GM21529 (cell line): Measurements from ENCODE around the gene TMEM256.

Experiments used
- ATAC-seq: cut with Tn5 transposase; IDR thresholded peaks from one replicate; pipeline ENCODE4 v1.9.1; 2021; ENCODE audit not compliant: unreplicated experiment

TMEM256 gene

DNA sequence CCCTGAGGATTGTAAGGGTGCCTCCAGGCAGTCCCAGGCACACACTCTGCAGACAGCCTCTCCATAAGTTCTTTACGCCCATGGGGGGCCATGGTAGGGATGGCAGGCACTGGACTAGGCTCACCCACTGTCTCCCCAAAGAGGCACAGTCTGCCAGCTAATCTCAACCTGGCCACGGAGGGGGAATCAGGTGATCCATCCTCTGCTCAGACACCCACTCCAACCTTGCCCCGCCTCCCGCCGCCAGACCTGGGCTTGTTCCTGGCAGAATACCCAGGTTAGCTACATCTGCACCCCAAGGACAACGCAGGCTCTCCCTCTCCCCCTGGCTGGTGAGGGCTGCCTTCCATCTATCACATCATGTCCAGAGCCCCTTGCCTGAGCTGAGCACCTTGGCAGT is 5.0 kb upstream of the TMEM256 start:
- ATAC-seq = no peak

DNA sequence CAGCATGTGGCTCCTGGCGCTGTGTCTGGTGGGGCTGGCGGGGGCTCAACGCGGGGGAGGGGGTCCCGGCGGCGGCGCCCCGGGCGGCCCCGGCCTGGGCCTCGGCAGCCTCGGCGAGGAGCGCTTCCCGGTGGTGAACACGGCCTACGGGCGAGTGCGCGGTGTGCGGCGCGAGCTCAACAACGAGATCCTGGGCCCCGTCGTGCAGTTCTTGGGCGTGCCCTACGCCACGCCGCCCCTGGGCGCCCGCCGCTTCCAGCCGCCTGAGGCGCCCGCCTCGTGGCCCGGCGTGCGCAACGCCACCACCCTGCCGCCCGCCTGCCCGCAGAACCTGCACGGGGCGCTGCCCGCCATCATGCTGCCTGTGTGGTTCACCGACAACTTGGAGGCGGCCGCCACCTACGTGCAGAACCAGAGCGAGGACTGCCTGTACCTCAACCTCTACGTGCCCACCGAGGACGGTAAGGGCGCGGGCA is 4.4 kb upstream of the TMEM256 start:
- no peak for ATAC-seq

DNA sequence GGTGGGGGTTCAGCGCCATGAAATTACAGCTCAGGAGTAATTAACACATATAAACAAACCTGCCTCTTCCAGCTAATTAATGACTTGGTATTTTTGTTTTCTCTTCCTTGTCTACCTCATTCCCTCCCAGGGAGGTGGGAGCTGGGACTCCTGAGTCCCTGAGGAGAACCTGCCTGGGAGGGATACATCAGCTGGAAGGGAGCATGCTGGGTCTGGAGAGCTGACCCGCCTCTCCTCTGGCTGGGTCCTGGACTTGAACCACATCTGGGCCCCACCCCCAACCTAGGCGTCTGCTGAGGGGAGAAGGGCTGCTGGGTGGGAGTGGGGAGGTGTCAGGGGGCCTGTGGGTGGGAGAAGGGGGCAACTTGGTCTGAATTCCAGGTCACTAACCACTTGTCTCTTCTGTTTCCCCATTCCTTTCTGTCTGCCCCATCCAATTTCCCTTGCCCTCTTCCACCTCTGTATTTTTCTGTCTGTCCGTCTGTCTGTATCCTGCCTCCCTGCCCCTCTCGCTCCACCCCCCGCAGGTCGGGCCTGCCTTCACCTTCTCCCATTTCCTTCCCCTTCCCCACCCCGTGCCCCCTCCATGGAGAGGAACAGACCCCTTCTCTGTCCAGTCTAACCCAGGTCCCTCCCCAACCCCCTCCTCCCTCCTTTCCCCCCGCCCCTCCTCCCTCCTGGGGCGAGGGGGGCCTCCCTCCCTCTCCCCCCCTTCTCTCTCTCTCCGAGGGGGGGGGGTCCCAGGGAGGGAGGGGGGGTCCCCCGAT is 3.8 kb upstream of the TMEM256 start, which contains the start of gene NLGN2:
TSS of gene NLGN2 (plus strand) at position 361 of the 767 bp plus-strand sequence. CDS start 411 bp downstream, outside the sequence.
- ATAC-seq = no peak

DNA sequence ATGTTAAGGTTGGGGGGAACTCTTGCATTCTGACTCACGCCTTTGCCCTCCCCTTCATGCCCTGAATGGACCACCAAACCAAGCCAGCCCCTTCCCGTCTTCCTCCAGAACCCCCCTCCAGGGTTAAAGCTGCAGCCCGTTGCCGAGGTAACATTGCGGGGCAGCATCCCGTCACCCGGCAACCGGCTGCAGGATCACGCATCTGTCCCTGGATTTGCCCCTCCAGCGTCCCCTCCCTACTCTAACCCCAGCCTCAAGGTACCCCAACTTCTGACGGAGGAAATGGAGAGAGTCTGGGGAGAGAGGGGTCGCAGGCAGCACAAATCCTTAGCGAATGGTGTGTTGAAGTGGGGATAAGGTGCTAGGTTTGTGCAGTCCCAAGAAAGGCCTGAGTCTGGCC is 3.2 kb upstream of the TMEM256 start:
- ATAC-seq = no peak

DNA sequence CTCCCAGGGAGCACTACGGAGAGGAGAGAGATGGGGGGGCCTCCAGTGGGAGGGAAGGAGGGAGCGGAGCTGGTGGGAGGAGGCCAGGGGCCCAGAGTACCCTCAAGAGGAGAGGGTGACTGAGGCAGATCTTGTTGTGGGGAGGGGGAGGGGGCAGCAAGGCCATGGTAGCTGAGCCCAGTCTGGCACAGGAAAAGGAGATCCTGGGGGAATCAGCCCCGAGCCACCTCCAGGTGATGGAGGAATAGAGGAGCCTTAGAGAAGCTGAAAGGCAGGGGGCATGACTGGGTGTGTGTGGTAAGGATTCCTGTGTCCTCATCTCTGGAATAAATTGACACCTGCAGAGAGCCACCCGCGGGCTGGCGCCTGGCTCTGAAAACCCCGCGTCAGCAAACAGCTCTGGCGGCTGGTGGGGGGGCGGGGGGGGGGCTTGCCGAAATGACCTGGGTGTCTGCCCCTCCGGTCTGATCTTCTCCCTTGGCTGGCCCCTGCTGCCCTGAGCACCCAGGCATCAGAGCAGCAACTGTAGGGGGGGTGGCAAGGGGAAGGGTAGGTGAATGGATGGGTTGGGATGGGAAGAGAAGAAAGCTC is 2.4 kb upstream of the TMEM256 start:
- ATAC-seq = no peak

DNA sequence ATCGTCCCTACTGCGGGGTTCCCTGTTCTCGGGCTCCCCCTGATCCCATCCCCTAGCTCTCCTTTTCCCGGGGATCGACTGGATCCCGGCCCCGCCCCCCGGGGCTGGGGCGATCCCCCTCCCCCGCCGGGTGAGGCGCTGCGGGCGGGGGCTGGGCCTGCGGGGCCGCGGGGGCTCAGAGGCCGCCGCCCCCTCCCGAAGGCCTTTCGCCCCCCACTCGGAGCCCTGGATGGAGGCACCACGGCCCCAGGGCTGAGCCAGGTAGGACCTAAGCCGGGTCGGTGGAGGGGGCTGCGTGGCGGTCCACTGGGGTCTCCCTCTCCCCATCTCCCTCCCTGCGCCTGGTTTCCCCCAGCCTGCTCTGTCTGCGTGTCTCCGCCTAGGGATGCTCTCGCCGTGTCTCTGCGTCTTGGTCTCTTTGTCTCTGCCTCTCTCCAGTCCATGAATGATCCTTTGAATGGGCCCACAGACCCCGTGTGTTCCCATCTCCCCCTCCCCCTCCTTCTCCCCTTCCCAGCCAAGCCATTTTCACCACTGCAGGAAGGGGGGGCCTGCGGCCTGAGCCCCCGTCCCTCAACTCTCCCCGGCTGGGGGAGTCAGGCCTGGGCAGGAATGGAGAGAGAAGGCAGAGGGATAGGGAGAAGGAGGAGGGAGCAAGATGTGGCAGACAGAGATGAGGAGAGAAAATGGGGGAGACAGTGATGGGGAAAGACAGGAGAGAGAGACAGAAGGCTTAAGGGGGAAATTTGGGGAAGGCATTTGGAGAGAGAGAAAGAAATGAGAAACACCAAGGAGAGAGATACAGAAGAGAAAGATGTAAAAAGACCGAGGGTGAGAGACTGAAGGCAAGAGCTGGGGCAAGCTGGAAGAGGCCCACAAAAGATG is 1.7 kb upstream of the TMEM256 start:
- no peak for ATAC-seq

DNA sequence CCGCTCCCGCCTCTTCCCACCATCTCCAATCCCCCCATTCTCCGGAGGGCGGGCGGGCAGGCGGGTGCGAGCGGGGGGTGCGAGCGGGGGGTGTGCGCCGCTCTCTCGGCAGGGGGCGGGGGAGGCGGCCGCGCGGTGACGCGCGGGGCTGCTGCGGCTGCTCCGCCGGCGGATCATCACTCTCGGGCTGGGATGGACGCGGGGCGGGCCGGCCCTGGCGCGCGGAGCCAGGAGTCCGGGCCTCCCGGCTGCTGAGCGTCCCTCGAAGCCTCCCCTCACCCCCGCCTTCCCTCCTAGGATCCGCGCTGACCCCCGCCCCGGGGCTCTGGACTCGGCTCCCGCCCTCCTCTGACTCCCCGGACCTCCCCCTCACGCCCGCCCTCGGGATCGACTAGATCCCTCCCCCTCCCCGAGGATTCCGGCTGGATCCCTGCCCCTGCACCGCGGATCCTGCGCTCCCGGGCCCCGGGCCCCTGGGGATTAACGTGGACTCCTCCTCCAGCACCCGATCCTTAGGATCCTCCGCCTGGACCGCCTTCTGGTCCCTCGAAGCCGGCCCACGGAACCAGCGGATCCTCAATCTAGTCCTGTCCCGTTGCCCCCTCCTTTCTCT is 946 bp upstream of the TMEM256 start:
- peak; percentile 15 for ATAC-seq

DNA sequence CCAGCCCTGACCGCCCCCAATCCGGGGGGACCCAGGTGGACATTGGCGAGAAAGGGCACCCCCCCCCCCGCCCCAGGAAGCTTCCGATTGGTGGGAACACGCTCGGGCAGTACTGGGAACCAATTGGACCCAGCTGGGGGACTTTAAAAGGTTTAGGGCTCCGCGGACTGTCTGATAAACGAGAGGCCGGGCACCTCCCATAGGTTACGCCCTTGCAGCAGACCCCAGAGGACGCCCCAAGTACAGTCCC is 245 bp downstream of the TMEM256 start:
- ATAC-seq = peak; percentile 17

DNA sequence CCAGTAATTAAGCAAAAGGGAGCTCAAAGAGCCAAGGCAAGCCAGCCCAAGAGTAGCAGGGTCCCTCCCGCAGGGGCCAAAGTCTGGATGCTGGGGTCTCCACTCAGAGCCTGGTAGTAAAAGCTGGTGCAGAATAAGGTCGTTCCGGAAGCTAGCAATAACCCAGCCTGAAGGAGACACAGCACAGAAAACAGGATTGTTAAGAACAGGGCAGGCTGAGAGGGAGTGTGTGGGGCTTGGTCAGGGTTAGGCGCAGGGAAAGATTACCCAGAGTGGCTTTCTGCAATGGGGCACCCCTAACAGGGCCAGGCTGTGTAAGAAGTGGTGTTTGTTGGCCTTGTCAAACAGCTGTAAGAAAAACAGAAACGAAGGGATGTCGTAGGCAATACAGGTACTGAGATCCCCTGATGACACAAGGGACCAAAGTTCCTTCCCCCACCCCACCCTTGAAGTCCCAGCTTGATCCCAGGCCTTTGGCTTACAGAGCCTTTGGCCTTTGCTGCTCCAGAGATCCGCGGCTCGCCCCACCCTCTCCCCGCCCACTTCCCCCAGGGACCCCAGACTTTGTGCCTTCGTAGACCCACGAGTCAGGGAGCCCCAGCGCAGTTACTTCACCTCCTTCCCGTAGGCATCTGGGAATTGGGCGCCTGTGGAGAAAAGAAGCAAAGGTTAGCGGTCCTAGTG is 712 bp downstream of the TMEM256 start:
- no peak for ATAC-seq

DNA sequence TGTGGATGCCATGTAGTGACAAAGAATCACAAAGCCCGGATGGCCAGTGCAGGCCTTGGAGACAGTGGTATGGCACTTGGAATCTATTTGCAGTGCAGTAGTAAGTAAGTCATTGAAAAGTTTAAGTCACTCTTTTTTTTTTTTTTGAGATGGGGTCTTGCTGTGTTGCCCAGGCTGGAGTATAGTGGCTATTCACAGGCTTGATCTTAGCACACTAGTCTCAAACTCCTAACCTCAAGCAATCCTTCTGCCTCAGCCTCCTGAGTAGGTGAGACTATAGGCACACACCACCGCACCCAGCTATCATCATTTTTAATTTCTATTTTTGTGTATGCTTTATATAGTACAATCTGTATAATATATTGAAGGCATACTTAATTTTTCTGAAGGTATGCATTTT is 5.3 kb downstream of the TMEM256 start:
- ATAC-seq = no peak

DNA sequence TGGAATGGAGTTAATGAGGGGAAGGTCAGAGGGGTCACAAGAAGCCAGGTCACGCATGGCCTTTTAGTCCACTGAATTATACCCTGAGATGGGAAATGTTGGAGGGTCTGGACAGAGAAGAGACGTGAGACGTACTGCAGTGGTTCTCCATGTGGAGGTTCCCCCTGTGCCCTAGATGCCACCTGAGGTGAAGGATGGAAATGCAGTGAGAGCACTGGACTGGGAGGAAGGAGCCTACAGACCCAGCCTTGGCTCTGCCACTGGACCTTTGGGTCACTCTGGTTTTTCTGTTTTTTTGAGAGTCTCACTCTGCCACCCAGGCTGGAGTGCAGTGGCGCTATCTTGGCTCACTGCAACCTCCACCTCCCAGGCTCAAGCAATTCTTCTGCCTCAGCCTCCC is 7.8 kb downstream of the TMEM256 start:
- no peak for ATAC-seq

DNA sequence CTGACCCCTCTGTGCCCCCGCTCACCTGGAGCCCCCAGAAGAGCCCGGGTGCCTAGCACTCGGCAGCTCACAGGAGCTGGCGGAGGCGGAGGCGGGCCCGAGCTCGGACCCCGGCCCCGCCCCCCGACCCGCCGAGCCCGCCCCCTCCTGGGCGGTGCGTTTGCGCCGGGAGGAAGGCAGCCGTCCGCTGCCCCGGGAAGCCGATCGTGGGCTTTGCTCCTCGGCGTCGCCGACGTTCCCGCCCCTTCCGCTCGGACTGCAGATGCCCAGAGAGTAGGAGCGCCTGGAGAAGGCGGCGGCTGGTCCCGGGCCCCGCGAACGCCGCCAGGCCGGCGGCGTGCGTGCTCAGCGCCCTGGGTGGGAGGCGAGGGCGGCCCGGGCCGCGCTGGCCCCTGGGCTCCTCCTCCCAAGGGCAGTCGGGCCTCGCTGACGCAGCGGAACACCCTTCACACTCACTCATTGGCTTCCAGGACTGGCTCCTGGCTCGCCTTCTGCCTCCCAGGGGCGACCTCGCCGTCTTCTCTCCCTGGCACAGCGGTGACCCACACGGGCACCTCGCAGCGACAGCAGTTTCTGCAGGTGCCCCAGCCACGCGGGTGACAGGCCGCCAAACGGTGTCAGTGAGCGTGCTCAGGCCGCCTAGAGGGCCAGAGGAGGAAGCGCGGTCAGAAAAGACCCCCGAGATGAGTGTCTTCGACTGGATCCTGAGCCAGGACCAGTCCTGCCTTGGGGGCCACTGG is 9.3 kb downstream of the TMEM256 start, which contains the start of gene PLSCR3:
TSS of gene PLSCR3 (minus strand) at position 74 of the 740 bp plus-strand sequence. CDS start 415 bp downstream, outside the sequence.
- peak; percentile 80 for ATAC-seq

DNA sequence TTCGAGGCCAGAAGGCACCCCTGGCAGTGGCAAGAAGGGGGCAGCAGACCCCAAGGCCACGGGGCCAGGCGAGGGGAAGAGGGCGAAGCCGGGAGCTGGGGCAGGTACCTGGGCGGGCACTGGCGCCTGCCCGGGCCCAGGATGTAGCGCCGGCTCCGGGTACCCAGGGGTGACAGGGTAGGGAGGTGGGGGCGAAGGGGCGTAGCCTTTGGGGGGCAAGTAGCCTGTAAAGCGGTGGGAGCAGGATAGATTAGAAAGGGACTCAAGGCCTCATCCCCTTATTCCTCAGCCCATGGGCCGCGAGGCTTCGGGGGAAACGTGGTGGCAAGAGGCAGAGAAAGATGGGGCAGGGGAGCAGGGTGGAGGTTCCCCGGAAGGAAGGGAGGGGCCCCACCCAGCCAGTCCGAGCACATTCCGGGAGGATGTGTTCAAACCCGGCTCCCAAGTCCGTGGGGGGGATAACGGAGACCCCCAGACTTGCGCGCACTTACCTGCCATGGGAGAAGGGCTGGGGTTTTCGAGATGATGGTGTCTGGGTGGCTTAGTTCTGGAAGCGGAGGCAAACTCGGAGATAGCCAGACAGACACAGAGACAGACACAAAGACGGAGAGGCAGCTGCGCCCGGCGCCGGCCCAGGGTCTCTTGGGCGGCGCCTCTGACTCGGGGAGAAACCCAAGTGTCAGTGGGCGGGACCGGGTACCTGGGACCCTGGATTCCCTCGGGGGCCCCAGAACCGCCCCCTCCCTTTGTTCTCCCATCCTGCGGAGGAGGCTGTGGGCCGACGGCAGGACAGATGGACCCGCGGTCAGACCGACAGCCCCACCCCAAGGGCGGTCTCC is 10.1 kb downstream of the TMEM256 start:
- peak; percentile 35 for ATAC-seq

DNA sequence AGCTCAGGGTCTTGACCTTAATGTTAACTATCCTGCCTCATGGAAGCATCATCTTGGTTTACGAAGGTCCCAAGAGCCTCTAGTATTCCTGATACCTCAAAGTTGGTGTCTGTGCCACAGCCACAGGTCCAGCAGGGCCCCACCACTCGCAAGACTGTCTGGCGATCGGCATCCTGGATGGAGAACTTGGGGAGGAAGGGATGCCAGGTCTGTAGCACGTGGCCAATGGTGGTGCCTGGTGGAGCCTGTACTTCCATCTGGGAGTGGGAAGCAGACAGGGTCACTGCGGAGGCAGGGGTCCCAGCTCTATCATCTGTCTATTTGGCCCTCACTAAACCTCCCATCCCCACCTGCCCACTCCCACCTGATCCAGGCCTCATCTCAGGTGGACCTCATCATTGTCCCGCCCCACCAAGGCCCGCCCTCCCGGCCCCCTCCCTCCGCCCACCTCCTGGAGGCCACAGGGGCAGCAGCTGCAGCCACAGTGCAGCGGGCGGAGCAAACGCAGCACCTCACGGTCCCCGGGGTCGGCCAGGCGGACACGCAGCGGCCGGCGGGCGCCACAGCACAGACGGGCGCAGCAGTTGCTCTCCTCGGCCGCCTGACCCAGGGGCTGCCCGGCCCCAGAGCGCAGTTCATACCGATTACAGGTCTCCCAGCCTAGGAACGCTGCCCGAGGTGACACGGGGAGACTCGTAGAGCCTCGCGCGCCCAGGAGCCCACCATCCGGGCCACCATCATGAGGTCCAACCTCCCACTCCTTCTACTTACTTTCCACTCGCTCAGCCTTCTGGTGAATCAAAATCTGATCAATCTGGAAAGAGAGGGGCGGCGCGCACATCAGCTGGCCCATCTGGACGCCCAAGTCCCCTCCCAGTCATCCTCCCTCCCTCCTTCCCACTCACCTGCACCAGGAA is 10.9 kb downstream of the TMEM256 start:
- no peak for ATAC-seq

DNA sequence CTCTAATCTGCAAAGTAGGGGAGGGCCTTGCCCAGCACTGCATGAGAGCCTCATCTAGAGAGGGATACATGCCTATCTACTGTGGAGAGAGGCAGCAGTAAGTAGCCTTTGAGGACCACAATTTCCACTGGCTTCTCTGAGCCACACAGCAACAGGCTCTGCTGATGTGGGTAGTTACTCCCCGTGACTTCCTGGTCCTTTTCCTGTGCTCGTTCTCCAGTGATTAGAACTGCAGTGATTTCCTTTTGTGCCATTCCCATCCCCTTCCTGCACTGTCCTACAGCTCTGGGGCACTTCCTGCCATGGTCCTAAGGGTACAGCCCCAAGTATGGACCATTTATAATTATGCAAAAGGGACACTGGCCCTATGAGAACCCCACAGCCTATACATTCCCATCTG is 12.6 kb downstream of the TMEM256 start:
- no peak for ATAC-seq

DNA sequence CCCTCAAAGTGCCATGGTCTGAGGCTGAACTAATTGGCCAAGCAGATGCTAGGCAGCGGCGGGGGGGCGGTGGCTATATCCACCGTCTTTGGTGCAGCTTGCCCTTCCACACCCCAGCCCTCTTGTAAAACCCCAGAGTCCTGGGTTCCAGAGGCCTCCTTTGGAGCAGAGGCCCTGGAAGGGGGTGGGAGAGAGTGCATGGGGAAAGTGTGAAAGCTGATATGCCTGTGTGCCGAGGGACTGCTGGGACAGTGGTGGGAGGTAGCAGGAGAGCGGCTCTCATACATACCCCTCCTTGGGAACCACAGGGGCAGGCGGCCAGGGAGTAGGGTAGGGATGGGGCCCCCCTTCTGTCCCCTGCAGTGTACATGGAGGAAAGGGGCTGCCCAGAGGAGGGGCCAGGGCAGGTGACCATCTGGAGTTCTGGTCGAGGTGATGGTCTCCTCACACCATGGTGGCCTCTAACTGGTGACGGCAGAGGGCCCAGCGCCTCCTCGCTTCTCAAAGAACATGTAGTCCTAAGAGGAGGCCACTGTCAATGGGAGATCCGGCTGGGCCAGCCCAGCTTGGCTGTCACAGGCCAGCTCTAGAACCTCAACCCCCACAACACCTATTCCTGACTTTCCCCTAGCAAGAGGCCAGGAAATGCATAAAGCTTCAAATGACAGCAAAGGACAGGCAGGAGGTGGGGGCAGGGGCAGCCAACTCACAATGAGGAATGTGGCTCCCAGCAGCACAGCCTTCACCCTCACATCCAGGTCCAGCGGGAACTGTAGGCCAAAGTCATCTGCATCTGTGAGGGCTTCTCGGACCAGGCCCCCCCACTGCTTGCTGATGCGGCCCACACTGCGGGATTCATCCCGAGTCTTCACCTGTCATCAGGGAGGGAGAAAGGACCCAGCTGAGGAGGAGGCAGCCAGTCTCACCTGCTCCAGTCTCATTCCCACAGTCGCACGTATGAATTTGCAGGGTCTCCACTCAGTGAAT is 13.7 kb downstream of the TMEM256 start:
- ATAC-seq = no peak

DNA sequence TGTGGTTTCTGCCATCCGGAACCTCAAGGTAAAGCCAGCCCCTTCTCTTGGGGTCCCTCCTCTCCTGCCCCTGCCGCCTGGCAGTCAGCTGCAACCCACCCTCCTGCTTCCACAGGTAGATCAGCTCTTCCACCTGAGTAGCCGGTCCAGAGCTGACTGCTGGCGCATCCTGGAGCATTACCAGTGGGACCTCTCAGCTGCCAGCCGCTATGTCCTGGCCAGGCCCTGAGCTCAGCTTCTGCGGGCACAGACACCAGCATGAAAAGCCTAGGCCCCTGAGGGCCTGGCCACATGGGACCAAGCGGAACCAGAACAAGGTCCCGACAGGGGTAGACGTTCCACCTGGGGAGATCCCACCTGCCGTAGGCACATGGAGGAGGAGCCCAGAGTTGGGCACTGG is 15.0 kb downstream of the TMEM256 start:
- no peak for ATAC-seq
